ENCODE data around the gene NRXN3. TPM values are rescaled to one million over a fixed set of nuclear protein-coding genes. Genes with fewer than 3 reads are reported as not detected.

Gene NRXN3
- total RNA-seq, 1 experiment from 2014 or later, result not detected

- POLR2A ChIA-PET (ENCODE audit: unreplicated experiment), result no interaction called here
Measured at GRCh38 chr14:79448960-79449359, 1278.8 kb downstream of the NRXN3 start.

GRCh38 chr14:79451601-79452000 is 1281.4 kb downstream of the NRXN3 start:
- Histone ChIP-seq H3K9me3 (ENCODE audit: insufficient read depth, low read depth) (no peaks in the 10 kb centered on the region), H3K79me2 (ENCODE audit: low read depth) (no peaks in the 10 kb centered on the region), H3K4me2 (no peak overlapping the region), H4K20me1 (ENCODE audit: insufficient read depth) (no peaks in the 10 kb centered on the region), H3K4me3 (no peak overlapping the region), H2AFZ (no peak overlapping the region), H3K36me3 (ENCODE audit: low read depth) (no peaks in the 10 kb centered on the region), H3K9me2 (ENCODE audit: insufficient read depth) (no peaks in the 10 kb centered on the region; the same call in 1 of the 2 replicates), H3F3A (ENCODE audit: insufficient read depth, low read depth) (no peaks in the 10 kb centered on the region), H3K27ac (no peak overlapping the region), H3K27me3 (ENCODE audit: insufficient read depth, low read depth) (0 out of 2 replicates have a peak, but pooled peaks cover 7% of the 10 kb centered on the region), H3K4me1 (replicated peaks; ENCODE audit: insufficient read depth) (no peaks in the 10 kb centered on the region)
- TF ChIP-seq, protein P1, sequence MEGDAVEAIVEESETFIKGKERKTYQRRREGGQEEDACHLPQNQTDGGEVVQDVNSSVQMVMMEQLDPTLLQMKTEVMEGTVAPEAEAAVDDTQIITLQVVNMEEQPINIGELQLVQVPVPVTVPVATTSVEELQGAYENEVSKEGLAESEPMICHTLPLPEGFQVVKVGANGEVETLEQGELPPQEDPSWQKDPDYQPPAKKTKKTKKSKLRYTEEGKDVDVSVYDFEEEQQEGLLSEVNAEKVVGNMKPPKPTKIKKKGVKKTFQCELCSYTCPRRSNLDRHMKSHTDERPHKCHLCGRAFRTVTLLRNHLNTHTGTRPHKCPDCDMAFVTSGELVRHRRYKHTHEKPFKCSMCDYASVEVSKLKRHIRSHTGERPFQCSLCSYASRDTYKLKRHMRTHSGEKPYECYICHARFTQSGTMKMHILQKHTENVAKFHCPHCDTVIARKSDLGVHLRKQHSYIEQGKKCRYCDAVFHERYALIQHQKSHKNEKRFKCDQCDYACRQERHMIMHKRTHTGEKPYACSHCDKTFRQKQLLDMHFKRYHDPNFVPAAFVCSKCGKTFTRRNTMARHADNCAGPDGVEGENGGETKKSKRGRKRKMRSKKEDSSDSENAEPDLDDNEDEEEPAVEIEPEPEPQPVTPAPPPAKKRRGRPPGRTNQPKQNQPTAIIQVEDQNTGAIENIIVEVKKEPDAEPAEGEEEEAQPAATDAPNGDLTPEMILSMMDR (conservative IDR thresholded peaks at IDR 0.05), result no peak
- TF ChIP-seq EZH2 (IDR thresholded peaks at IDR 0.05; ENCODE audit: low read depth), result no peak
- CTCF ChIA-PET, result no interaction called here
- BruUV-seq (replicated peaks), result no TSS peak
- no peak for DNase-seq
- intact Hi-C loops (cut with micrococcal nuclease; ENCODE audit: unreplicated experiment), result no loop called here
- POLR2A ChIA-PET (ENCODE audit: unreplicated experiment), result interaction anchor here (0.9 kb wide), 1 partner anchor 587 kb away, joined by 4 read pairs; no protein-coding TSS in a partner anchor

More at GRCh38 chr14:79448960-79449359, 1278.8 kb downstream of the NRXN3 start:
- Histone ChIP-seq H3K36me3 (ENCODE audit: low read depth) (no peaks in the 10 kb centered on the region), H3K4me3 (no peak overlapping the region), H3F3A (ENCODE audit: insufficient read depth, low read depth) (no peaks in the 10 kb centered on the region), H3K9me3 (ENCODE audit: insufficient read depth, low read depth) (no peaks in the 10 kb centered on the region), H3K27ac (no peak overlapping the region), H3K27me3 (ENCODE audit: insufficient read depth, low read depth) (0 out of 2 replicates have a peak, but pooled peaks cover 7% of the 10 kb centered on the region), H3K4me1 (replicated peaks; ENCODE audit: insufficient read depth) (no peaks in the 10 kb centered on the region), H3K9me2 (ENCODE audit: insufficient read depth) (no peaks in the 10 kb centered on the region; the same call in 1 of the 2 replicates), H3K4me2 (no peak overlapping the region), H2AFZ (no peak overlapping the region), H3K79me2 (ENCODE audit: low read depth) (no peaks in the 10 kb centered on the region), H4K20me1 (ENCODE audit: insufficient read depth) (no peaks in the 10 kb centered on the region)
- no peak for TF ChIP-seq EZH2 (IDR thresholded peaks at IDR 0.05; ENCODE audit: low read depth)
- TF ChIP-seq, protein P1 (conservative IDR thresholded peaks at IDR 0.05), result no peak
- intact Hi-C loops (cut with micrococcal nuclease; ENCODE audit: unreplicated experiment), result no loop called here
- CTCF ChIA-PET, result no interaction called here
- no peak for DNase-seq
- BruUV-seq (replicated peaks), result no TSS peak

- no peak for DNase-seq
- H3K36me3 ChIP-seq (ENCODE audit: low read depth), result no peaks in the 10 kb centered on the region
- no peaks in the 10 kb centered on the region for H4K20me1 ChIP-seq (ENCODE audit: insufficient read depth)
- intact Hi-C loops (cut with micrococcal nuclease; ENCODE audit: unreplicated experiment), result no loop called here
- H3K27me3 ChIP-seq (ENCODE audit: insufficient read depth, low read depth), result 0 out of 2 replicates have a peak, but pooled peaks cover 7% of the 10 kb centered on the region
- no peak overlapping the region for H3K4me3 ChIP-seq
- H3K79me2 ChIP-seq (ENCODE audit: low read depth), result no peaks in the 10 kb centered on the region
- ChIA-PET CTCF (no interaction called here), POLR2A (ENCODE audit: unreplicated experiment) (no interaction called here)
- H3K4me1 ChIP-seq (replicated peaks; ENCODE audit: insufficient read depth), result no peaks in the 10 kb centered on the region
- H3K27ac ChIP-seq, result no peak overlapping the region
- H3K9me2 ChIP-seq (ENCODE audit: insufficient read depth), result no peaks in the 10 kb centered on the region
- no peaks in the 10 kb centered on the region for H3F3A ChIP-seq (ENCODE audit: insufficient read depth, low read depth)
- no peak overlapping the region for H2AFZ ChIP-seq
- H3K9me3 ChIP-seq (ENCODE audit: insufficient read depth, low read depth), result no peaks in the 10 kb centered on the region
- no TSS peak for BruUV-seq (replicated peaks)
- TF ChIP-seq, protein P1 (conservative IDR thresholded peaks at IDR 0.05), result no peak
- TF ChIP-seq EZH2 (IDR thresholded peaks at IDR 0.05; ENCODE audit: low read depth), result no peak
- no peak overlapping the region for H3K4me2 ChIP-seq
Measured at GRCh38 chr14:79453276-79453675, 1283.1 kb downstream of the NRXN3 start.

All from PC-9 (cell line).